Uterus (tissue), 4 donors: ENCODE measurements around the gene HNRNPU. TPM values are rescaled to one million over a fixed set of nuclear protein-coding genes. Genes with fewer than 3 reads are reported as not detected.

Source experiments
- DNase-seq, 2 donors: peaks; one replicate each; pipeline ENCODE4 v3.0.0-alpha.2; 2019 to 2020
- H3K27ac ChIP-seq, 2 donors: fragments of 200-600 bp; sonication (generic); 1 replicate in 1 of 2; 2 replicates in 1 of 2; pipeline ENCODE4 v1.5.1; 2016 to 2018
- H3K27me3 ChIP-seq, 2 donors: fragments of 200-600 bp; sonication (generic); one replicate each; pipeline ENCODE4 v1.5.1; 2018 to 2019; ENCODE audit warnings: control low read depth in 1 of 2
- H3K36me3 ChIP-seq, 2 donors: fragments of 200-600 bp; sonication (generic); one replicate each; pipeline ENCODE4 v1.5.1; 2019; ENCODE audit warnings: control low read depth in 1 of 2
- H3K4me1 ChIP-seq, 2 donors: fragments of 200-600 bp; sonication (generic); one replicate each; pipeline ENCODE4 v1.5.1; 2018 to 2019; ENCODE audit warnings: control low read depth in 1 of 2
- H3K4me3 ChIP-seq, 2 donors: fragments of 200-600 bp; sonication (generic); 1 replicate in 1 of 2; 2 replicates in 1 of 2; pipeline ENCODE4 v1.5.1; 2018 to 2019; ENCODE audit warnings: mild to moderate bottlenecking in 1 of 2
- H3K9me3 ChIP-seq, 2 donors: fragments of 200-600 bp; sonication (generic); one replicate each; pipeline ENCODE4 v1.5.1; 2019; ENCODE audit warnings: control low read depth in 1 of 2
- CTCF ChIP-seq, 4 experiments: fragments of 200-600 bp in 2 of 4; fragments of 450-650 bp in 2 of 4; sonication (generic) in 2 of 4; IDR thresholded peaks; one replicate each; pipeline ENCODE4 v1.5.1; 2016 to 2019; ENCODE audit warnings: antibody characterized with exemption in 4 of 4, mild to moderate bottlenecking in 2 of 4, moderate library complexity in 1 of 4
- POLR2A ChIP-seq, 2 donors: fragments of 450-650 bp; IDR thresholded peaks; one replicate each; pipeline ENCODE4 v1.6.1; 2016; ENCODE audit warnings: antibody characterized with exemption in 2 of 2, mild to moderate bottlenecking in 1 of 2, moderate library complexity in 1 of 2
- intact Hi-C: fragments of 100-400 bp; cut with DNase I; formaldehyde crosslinking; loops from one replicate; pipeline ENCODE4 v1.15.1; 2023; ENCODE audit warnings: low total_unique reads
- total RNA-seq, 4 donors: library from RNA; depleted of rRNA in 3 of 4; stranded (reverse); fragments of >200 nt in 3 of 4; gene quantifications; one replicate each; pipeline versions ENCODE4 v1.1.0 to v1.2.4, GENCODE V29; 2014 to 2023
- donor health status: DM: yes; HTN: yes; CAD: no.

HNRNPU gene
- total RNA-seq, 4 donors from 2014 or later = 154 to 603 (median 269) TPM

DNA sequence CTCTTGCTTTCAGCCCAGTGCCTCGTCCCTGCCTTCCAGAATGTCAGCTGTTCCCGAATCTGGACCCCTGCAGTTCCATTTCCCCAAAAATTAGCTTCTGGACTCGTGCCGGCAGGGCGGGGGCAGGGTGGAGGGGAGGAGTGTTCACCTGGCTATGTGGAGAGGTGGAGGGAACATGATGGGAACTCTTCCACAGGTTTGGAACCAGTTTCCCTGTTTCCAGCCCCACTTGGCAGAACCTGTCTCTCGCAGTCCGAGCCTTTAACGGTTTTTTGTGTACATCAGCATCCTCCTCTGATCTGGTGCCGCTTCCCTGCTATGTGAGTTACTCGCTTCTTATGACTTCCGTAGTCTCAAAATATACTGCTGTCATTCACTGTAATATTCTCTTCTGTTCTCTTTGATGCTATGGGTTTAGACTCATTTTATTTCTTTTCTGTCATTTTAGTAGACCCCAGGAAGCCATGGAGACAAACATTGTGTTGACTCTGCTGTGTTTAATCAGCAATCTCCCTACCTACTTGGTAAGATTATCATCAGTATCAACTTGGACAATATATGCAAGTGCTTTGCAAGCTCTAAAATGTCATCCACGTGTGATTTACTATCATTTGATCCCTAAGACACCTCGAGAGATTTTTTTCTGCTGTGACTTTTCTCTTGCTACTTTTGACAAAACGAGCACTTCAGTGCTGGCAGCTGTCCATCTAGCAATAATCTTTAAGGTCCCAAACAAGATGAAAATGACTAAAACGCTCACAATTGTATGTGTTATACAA, 33.3 kb upstream of the HNRNPU start:
- H3K27me3 ChIP-seq = no peaks in the 10 kb centered on the region
- intact Hi-C loops = no loop called here
- TF ChIP-seq CTCF (IDR thresholded peaks at IDR 0.05) = no peak
- TF ChIP-seq POLR2A (IDR thresholded peaks at IDR 0.05) = no peak
- H3K4me3 ChIP-seq = no peak overlapping the region
- no peaks in the 10 kb centered on the region for H3K4me1 ChIP-seq
- no peaks in the 10 kb centered on the region for H3K36me3 ChIP-seq
- no peaks in the 10 kb centered on the region for H3K9me3 ChIP-seq
- DNase-seq = no peak
- no peak overlapping the region for H3K27ac ChIP-seq

GRCh38 chr1:244896550-244896949, 32.2 kb upstream of the HNRNPU start:
- Histone ChIP-seq H3K27me3 (no peaks in the 10 kb centered on the region), H3K4me1 (no peaks in the 10 kb centered on the region), H3K36me3 (no peaks in the 10 kb centered on the region), H3K4me3 (no peak overlapping the region), H3K9me3 (no peaks in the 10 kb centered on the region), H3K27ac (no peak overlapping the region)
- DNase-seq = no peak
- intact Hi-C loops = no loop called here
- TF ChIP-seq CTCF (IDR thresholded peaks at IDR 0.05) (no peak), POLR2A (IDR thresholded peaks at IDR 0.05) (no peak)

DNA sequence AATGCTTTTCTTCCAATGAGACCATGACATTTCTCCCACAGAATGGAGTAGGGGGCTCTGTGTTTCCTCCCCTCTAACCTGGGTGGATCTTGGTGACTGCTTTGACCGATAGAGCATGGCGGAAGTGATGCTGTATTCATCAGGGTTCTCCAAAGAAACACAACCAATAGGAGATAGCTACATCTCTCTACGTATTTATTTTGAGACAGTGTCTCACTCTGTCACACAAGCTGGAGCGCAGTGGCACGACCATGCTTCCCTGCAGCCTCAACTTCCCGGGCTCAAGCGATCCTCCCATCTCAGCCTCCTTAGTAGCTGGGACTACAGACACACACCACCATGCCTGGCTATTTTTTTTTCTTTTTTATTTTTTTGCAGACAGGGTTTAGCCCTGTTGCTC, 29.5 kb upstream of the HNRNPU start:
- intact Hi-C loops = no loop called here
- no peaks in the 10 kb centered on the region for H3K4me1 ChIP-seq
- no peak for DNase-seq
- no peak overlapping the region for H3K27ac ChIP-seq
- no peak overlapping the region for H3K4me3 ChIP-seq
- no peaks in the 10 kb centered on the region for H3K9me3 ChIP-seq
- no peaks in the 10 kb centered on the region for H3K36me3 ChIP-seq
- TF ChIP-seq CTCF (IDR thresholded peaks at IDR 0.05) (no peak), POLR2A (IDR thresholded peaks at IDR 0.05) (no peak)
- H3K27me3 ChIP-seq = no peaks in the 10 kb centered on the region

- no peak for TF ChIP-seq POLR2A (IDR thresholded peaks at IDR 0.05)
- TF ChIP-seq CTCF (IDR thresholded peaks at IDR 0.05) = no peak
- no peaks in the 10 kb centered on the region for H3K9me3 ChIP-seq
- no peak overlapping the region for H3K4me3 ChIP-seq
- DNase-seq = no peak
- no peaks in the 10 kb centered on the region for H3K4me1 ChIP-seq
- no peaks in the 10 kb centered on the region for H3K36me3 ChIP-seq
- intact Hi-C loops = no loop called here
- H3K27ac ChIP-seq = no peak overlapping the region
- no peaks in the 10 kb centered on the region for H3K27me3 ChIP-seq
Measured at GRCh38 chr1:244887281-244887680, 22.9 kb upstream of the HNRNPU start.

DNA sequence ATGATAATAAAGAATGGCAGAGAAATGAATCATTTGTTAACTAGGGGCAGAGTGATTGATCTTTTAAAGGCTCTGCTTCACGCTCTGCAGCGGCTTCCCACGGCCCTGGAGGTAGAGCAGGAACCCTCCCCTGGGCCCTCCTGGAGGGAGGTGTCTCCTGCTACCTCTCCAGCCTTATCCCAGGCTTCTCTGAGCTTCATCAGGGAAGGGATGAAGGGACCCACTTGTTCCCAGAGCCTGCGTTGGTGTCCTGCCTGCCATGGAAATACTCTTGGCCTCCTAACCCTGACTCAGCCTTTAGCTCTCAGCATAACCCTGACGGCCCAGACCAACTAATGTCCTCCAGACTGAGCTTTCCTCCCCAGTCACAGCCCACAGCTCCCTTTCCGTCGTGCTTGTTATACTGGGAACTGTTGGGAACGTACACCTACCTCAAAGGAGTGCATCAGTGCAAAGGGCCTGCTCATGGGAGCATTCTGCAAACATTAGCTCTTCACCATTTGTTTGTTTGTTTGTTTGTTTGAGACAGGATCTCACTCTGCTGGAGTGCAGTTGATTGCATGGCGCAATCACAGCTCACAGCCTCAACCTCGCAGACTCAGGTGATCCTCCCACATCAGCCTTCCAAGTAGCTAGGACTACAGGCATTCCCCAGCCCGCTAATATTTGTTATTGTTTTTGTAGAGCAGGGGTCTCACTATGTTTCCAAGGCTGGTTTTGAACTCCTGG, 17.4 kb upstream of the HNRNPU start:
- Histone ChIP-seq H3K4me3 (no peak overlapping the region), H3K4me1 (no peaks in the 10 kb centered on the region), H3K9me3 (no peaks in the 10 kb centered on the region), H3K27ac (no peak overlapping the region), H3K27me3 (no peaks in the 10 kb centered on the region), H3K36me3 (no peaks in the 10 kb centered on the region)
- intact Hi-C loops = no loop called here
- no peak for TF ChIP-seq CTCF (IDR thresholded peaks at IDR 0.05)
- no peak for TF ChIP-seq POLR2A (IDR thresholded peaks at IDR 0.05)
- no peak for DNase-seq
